ENCODE results near the gene SLC4A1. TPM values are rescaled to one million over a fixed set of nuclear protein-coding genes. Genes with fewer than 3 reads are reported as not detected.
A peak's percentile ranks its signal among the peaks of the same experiment; 100 is the strongest.

Gene SLC4A1
- total and polyA plus RNA-seq, 2 experiments from 2014 or later = not detected

GRCh38 chr17:44199553-44200477 is 68.1 kb downstream of the SLC4A1 start, which contains the start of gene ATXN7L3:
Gene ATXN7L3 (minus strand): TSS chr17:44199884. CDS start chr17:44198070, 1,814 bp downstream.
- H3K4me3 ChIP-seq = peak within 1 kb of the TSS; percentile 61
- no peaks in the 10 kb centered on the region for H3K27me3 ChIP-seq
- no peaks in the 10 kb centered on the region for H3K9me3 ChIP-seq (ENCODE audit: low read depth)
- peaks cover 8% of the 10 kb centered on the region for H3K36me3 ChIP-seq
- DNase-seq (ENCODE audit: low read depth in 1 of 2, low spot score in 1 of 2) = peak; percentile 98 to 99
- peaks cover 6% of the 10 kb centered on the region for H3K4me1 ChIP-seq (ENCODE audit: low read depth)
- H3K27ac ChIP-seq = peak within 1 kb of the TSS; percentile 92
- no peak for TF ChIP-seq CTCF (IDR thresholded peaks at IDR 0.05; ENCODE audit: low read depth, low read length)

- peak overlapping the region; percentile 61 for H3K4me3 ChIP-seq
- peaks cover 6% of the 10 kb centered on the region for H3K4me1 ChIP-seq (ENCODE audit: low read depth)
- H3K36me3 ChIP-seq = peaks cover 17% of the 10 kb centered on the region
- H3K27me3 ChIP-seq = no peaks in the 10 kb centered on the region
- peak; percentile 62 to 81 for DNase-seq (ENCODE audit: low read depth in 1 of 2, low spot score in 1 of 2)
- TF ChIP-seq CTCF (IDR thresholded peaks at IDR 0.05; ENCODE audit: low read depth, low read length) = no peak
- H3K9me3 ChIP-seq (ENCODE audit: low read depth) = no peaks in the 10 kb centered on the region
- H3K27ac ChIP-seq = peak overlapping the region; percentile 86
These were observed 69.0 kb downstream of the SLC4A1 start for GRCh38 chr17:44198721-44199552.

Other genes starting within 250 kb of the SLC4A1 start
- 31.0 and 45.3 TPM in 2 replicates for gene LSM12, start 201.5 kb downstream of the SLC4A1 start, total RNA-seq
- 46.5 and 60.7 TPM in 2 replicates for gene LSM12, start 201.5 kb downstream of the SLC4A1 start, polyA plus RNA-seq
- 93.1 and 95.3 TPM in 2 replicates for gene G6PC3, start 197.4 kb downstream of the SLC4A1 start, total RNA-seq
- gene G6PC3, start 197.4 kb downstream of the SLC4A1 start, polyA plus RNA-seq = 162 and 234 TPM in 2 replicates
- gene HDAC5, start 144.5 kb downstream of the SLC4A1 start, total RNA-seq = 164 and 300 TPM in 2 replicates
- gene HDAC5, start 144.5 kb downstream of the SLC4A1 start, polyA plus RNA-seq = 94.1 and 209 TPM in 2 replicates
- 3.6 and 9.6 TPM in 2 replicates for gene HROB, start 126.2 kb downstream of the SLC4A1 start, total RNA-seq
- 7.8 and 15.6 TPM in 2 replicates for gene HROB, start 126.2 kb downstream of the SLC4A1 start, polyA plus RNA-seq
- gene ASB16, start 97.4 kb downstream of the SLC4A1 start, total RNA-seq = 3.1 and 6.4 TPM in 2 replicates
- gene ASB16, start 97.4 kb downstream of the SLC4A1 start, polyA plus RNA-seq = 5.5 and 6.4 TPM in 2 replicates
- gene TMUB2, start 81.2 kb downstream of the SLC4A1 start, total RNA-seq = 31.3 and 43.9 TPM in 2 replicates
- gene TMUB2, start 81.2 kb downstream of the SLC4A1 start, polyA plus RNA-seq = 40.5 and 50.7 TPM in 2 replicates
- gene ATXN7L3, start 68.3 kb downstream of the SLC4A1 start, total RNA-seq = 79.0 and 91.0 TPM in 2 replicates
- 24.7 and 31.4 TPM in 2 replicates for gene ATXN7L3, start 68.3 kb downstream of the SLC4A1 start, polyA plus RNA-seq
- 70.6 and 75.0 TPM in 2 replicates for gene UBTF, start 48.5 kb downstream of the SLC4A1 start, total RNA-seq
- 51.1 and 52.1 TPM in 2 replicates for gene UBTF, start 48.5 kb downstream of the SLC4A1 start, polyA plus RNA-seq
- 2.3 and 5.8 TPM in 2 replicates for gene RUNDC3A, start 40.5 kb upstream of the SLC4A1 start, total RNA-seq
- 0.99 and 1.9 TPM in 2 replicates for gene RUNDC3A, start 40.5 kb upstream of the SLC4A1 start, polyA plus RNA-seq
- gene SLC25A39, start 56.7 kb upstream of the SLC4A1 start, total RNA-seq = 228 and 243 TPM in 2 replicates
- 252 and 284 TPM in 2 replicates for gene SLC25A39, start 56.7 kb upstream of the SLC4A1 start, polyA plus RNA-seq
- gene GRN, start 77.2 kb upstream of the SLC4A1 start, total RNA-seq = 274 and 275 TPM in 2 replicates
- gene GRN, start 77.2 kb upstream of the SLC4A1 start, polyA plus RNA-seq = 353 and 377 TPM in 2 replicates
- 45.1 and 49.5 TPM in 2 replicates for gene FAM171A2, start 95.7 kb upstream of the SLC4A1 start, total RNA-seq
- gene FAM171A2, start 95.7 kb upstream of the SLC4A1 start, polyA plus RNA-seq = 38.6 and 43.2 TPM in 2 replicates
- 2.0 and 11.0 TPM in 2 replicates for gene ITGA2B, start 121.5 kb upstream of the SLC4A1 start, total RNA-seq
- 0.56 and 6.7 TPM in 2 replicates for gene ITGA2B, start 121.5 kb upstream of the SLC4A1 start, polyA plus RNA-seq
- gene GPATCH8, start 235.3 kb upstream of the SLC4A1 start, total RNA-seq = 22.7 and 34.7 TPM in 2 replicates
- gene GPATCH8, start 235.3 kb upstream of the SLC4A1 start, polyA plus RNA-seq = 38.7 and 47.6 TPM in 2 replicates